Mesothelial cell of epicardium (in vitro differentiated cells): ENCODE measurements around the gene BRIP1. TPM values are rescaled to one million over a fixed set of nuclear protein-coding genes. Genes with fewer than 3 reads are reported as not detected.

Experiments
- DNase-seq, 2 experiments: peaks; one replicate each; pipeline ENCODE4 v3.0.0; 2021; ENCODE audit warnings: low spot score in 2 of 2; ENCODE audit not compliant: unreplicated experiment in 2 of 2
- H3K27ac Mint-ChIP-seq: 2 replicates; pipeline ENCODE4 v1.8.0; 2021; ENCODE audit warnings: mixed read lengths
- H3K27me3 Mint-ChIP-seq: 2 replicates; pipeline ENCODE4 v1.8.0; 2021; ENCODE audit warnings: low read depth, mixed read lengths
- H3K36me3 Mint-ChIP-seq: 2 replicates; pipeline ENCODE4 v1.8.0; 2021; ENCODE audit warnings: mixed read lengths
- H3K4me1 Mint-ChIP-seq: 2 replicates; pipeline ENCODE4 v1.8.0; 2021; ENCODE audit warnings: mixed read lengths
- H3K4me3 Mint-ChIP-seq: 2 replicates; pipeline ENCODE4 v1.8.0; 2021; ENCODE audit warnings: mild to moderate bottlenecking, moderate library complexity, mixed read lengths
- H3K9me3 Mint-ChIP-seq: 2 replicates; pipeline ENCODE4 v1.8.0; 2021; ENCODE audit warnings: mixed read lengths
- CTCF ChIP-seq: fragments of 200-600 bp; sonication (generic); IDR thresholded peaks from one replicate; pipeline ENCODE4 v1.5.0; 2021; ENCODE audit warnings: antibody characterized with exemption; ENCODE audit not compliant: unreplicated experiment
- total RNA-seq: library from RNA; stranded (reverse); gene quantifications from 3 replicates; pipeline ENCODE4 v1.2.1, GENCODE V29; 2021

Gene BRIP1
- total RNA-seq, 1 donor from 2014 or later = 12.3 TPM

DNA sequence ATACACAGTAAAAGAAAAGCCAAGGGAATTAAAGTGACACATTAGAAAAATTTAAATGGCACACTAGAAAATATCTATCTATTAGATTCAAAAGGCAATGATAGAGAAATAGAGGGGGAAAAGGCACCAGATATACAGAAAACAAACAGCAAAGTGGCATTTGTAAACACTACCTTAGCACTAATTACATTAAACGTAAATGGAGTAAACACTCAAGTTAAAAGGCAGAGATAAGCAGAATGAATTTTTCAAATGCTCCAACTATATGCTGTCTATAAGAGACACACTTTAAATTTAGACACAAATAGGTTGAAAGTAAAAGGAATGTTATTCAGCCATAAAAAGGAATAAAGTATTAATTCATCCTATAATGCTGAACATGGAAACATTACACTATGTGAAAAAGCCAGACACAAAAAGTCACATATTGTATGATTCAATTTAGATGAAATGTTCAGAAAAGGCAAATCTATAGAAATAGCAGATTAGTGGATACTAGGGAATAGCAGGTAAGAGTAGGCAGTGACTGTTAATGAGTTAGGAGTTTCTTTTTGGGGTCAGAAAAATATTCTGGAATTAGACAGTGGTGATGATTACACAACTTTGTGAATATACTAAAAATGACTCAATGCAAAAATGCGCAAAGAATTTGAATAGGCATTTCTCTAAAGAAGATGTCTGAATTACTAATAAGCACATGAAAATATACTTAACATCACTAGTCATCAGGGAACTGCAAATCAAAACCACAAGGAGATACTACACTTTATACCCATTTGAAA is 92.4 kb downstream of the BRIP1 start:
- H3K9me3 Mint-ChIP-seq = peaks cover 36% of the 10 kb centered on the region
- H3K4me1 Mint-ChIP-seq = peaks cover 13% of the 10 kb centered on the region
- no peak overlapping the region for H3K4me3 Mint-ChIP-seq
- DNase-seq = no peak
- H3K36me3 Mint-ChIP-seq = peaks cover 46% of the 10 kb centered on the region
- TF ChIP-seq CTCF = no peak
- H3K27ac Mint-ChIP-seq = no peak overlapping the region
- H3K27me3 Mint-ChIP-seq = no peaks in the 10 kb centered on the region

DNA sequence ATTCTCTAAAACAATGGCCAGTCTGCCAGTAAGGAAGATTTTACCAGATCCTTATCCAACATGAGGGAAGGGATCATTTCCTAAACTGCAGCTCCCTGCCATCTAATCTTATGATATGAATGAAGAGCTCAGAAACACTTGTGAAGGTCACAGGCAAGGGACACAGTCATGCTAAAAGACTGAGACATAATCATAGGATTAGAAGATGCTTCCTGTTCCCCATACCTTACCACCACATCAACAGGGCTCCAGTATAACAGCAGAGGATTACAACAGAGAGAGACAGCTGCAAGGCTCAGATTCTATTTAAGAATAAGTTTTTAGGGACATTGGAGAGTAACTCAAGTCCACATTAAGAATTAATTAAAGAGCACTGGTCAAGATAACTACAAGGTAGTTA is 93.3 kb downstream of the BRIP1 start:
- Mint-ChIP-seq H3K27ac (no peak overlapping the region), H3K27me3 (no peaks in the 10 kb centered on the region), H3K4me3 (no peak overlapping the region), H3K4me1 (peaks cover 13% of the 10 kb centered on the region), H3K36me3 (peaks cover 46% of the 10 kb centered on the region), H3K9me3 (peaks cover 36% of the 10 kb centered on the region)
- DNase-seq = no peak
- no peak for TF ChIP-seq CTCF

DNA sequence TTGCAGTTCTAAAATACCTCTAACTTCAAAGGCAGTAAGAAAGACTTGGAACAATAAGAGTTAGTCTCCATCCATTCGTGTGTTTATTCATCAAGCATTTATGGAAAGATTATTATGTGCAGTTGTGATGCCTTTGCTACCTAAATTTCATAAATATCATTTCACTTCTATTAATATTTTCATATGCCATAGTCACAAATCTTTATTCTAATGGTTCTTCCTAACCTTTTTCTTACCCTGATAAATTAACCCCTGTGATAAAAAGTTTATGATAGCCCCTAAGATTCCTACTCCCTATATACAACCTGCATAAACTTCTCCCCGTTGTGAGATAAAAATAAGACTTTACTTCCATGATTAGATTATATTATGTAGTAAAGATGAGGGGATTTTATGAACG is 94.9 kb downstream of the BRIP1 start:
- Mint-ChIP-seq H3K9me3 (peaks cover 44% of the 10 kb centered on the region), H3K4me3 (no peak overlapping the region), H3K36me3 (peaks cover 50% of the 10 kb centered on the region), H3K27me3 (no peaks in the 10 kb centered on the region), H3K4me1 (peaks cover 13% of the 10 kb centered on the region), H3K27ac (no peak overlapping the region)
- no peak for TF ChIP-seq CTCF
- DNase-seq = no peak

DNA sequence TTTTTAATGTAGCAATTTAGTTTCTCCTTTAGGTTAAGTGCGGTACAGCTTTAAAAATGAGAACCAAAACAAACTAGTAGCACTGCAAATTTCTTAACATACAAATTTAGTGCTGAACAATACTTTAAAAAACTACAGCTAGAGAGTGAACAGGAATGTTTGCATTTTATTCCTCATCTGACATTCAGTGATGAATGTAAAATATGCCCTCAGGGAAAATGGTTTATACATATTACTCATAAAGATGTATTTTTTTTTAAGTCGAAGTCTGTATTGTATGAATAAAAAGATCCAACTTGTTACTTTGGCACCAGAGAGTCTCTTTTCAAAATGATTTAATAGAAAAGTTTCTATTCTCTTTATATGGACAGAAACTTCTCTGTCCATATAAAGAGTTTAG is 96.8 kb downstream of the BRIP1 start:
- H3K27ac Mint-ChIP-seq = peak overlapping the region; percentile 91
- H3K4me3 Mint-ChIP-seq = peak overlapping the region; percentile 16
- peaks cover 56% of the 10 kb centered on the region for H3K36me3 Mint-ChIP-seq
- DNase-seq = no peak
- TF ChIP-seq CTCF = no peak
- no peaks in the 10 kb centered on the region for H3K27me3 Mint-ChIP-seq
- peaks cover 58% of the 10 kb centered on the region for H3K9me3 Mint-ChIP-seq
- peaks cover 13% of the 10 kb centered on the region for H3K4me1 Mint-ChIP-seq

DNA sequence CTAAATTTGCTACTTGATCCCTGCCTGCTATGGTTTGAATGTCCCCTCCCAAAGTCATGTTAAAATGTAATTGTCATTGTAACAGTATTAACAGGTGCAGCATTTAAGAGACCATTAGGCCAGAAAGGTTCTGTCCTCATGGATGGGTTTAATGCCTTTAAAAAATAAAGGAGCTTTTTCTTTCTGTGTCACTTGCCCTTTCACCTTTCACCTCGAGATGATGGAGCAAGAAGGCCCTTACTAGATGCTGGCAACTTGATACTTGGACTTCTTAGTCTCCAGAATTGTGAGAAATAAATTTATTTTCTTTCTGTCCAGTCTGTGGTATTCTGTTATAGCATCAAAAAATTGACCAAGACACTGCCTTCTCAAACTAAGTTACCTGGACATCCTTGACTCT is 98.5 kb downstream of the BRIP1 start:
- DNase-seq = no peak
- Mint-ChIP-seq H3K36me3 (peaks cover 58% of the 10 kb centered on the region), H3K27me3 (no peaks in the 10 kb centered on the region), H3K9me3 (peaks cover 61% of the 10 kb centered on the region), H3K4me1 (peaks cover 13% of the 10 kb centered on the region), H3K4me3 (no peak overlapping the region), H3K27ac (no peak overlapping the region)
- TF ChIP-seq CTCF = no peak

DNA sequence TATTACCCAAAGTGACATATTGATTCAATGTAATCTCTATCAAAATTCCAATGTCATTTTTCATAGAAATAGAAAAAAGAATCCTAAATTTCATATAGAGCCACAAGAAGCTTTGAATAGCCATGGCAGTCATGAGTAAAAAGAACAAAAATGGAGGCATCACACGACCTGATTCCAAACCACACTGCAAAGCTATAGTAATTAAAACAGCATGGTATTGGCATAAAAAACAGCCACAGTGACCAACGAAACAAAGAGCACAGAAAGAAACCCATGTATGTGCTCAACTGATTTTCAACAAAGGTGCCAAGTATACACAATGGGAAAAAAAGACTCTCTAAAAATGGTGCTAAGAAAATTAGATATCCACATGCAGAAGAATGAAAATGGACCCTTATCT is 101.5 kb downstream of the BRIP1 start:
- Mint-ChIP-seq H3K4me3 (no peak overlapping the region), H3K4me1 (peaks cover 9% of the 10 kb centered on the region), H3K9me3 (peaks cover 55% of the 10 kb centered on the region), H3K36me3 (peaks cover 55% of the 10 kb centered on the region), H3K27me3 (no peaks in the 10 kb centered on the region), H3K27ac (no peak overlapping the region)
- DNase-seq = no peak
- no peak for TF ChIP-seq CTCF
